ENCODE data around the gene LHB.
"Not testable (repeated sequence)": the region's sequence is repeated elsewhere in the genome, so short reads cannot be mapped to it uniquely, and the experiment has no call there.

Gene LHB

DNA sequence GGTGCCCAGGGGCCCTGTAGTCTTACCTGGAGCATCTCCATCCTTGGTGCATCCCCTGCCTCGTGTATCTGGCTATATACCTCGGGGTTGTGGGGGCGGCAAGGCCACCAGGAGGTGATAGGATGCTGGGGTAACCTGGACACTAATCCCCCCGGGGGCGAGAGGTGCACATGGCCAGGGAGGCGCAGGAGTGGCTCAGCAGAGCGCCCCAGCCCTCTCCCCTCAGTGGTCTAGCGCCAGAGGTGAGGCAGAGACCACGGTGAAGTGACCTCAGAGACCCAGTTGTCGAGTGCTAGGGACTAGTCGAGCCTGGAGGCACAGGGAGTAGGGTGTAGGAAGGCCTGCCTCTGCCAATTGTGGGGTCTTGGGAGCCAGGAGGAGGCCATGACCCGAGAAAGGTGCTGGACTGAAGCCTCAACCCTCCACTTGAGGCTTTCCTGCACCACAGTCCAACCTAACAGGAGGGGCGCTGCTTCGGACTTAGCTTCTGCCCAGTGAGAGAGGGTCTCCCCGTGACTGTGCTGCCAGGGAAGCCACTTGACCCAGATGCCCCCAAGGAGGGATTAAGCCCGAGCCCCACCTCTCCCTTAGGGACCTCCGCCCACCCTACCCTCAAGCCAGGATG is at the start of gene LHB:
Gene LHB, minus strand, starts transcription at position 51 of the 625 bp plus-strand sequence. Its CDS starts 10 bp downstream, at position 41.
- ATAC-seq (no peak), DNase-seq (no peak)

GRCh38 chr19:49065905-49066512 is 49.1 kb upstream of the LHB start:
- no peak for DNase-seq

DNA sequence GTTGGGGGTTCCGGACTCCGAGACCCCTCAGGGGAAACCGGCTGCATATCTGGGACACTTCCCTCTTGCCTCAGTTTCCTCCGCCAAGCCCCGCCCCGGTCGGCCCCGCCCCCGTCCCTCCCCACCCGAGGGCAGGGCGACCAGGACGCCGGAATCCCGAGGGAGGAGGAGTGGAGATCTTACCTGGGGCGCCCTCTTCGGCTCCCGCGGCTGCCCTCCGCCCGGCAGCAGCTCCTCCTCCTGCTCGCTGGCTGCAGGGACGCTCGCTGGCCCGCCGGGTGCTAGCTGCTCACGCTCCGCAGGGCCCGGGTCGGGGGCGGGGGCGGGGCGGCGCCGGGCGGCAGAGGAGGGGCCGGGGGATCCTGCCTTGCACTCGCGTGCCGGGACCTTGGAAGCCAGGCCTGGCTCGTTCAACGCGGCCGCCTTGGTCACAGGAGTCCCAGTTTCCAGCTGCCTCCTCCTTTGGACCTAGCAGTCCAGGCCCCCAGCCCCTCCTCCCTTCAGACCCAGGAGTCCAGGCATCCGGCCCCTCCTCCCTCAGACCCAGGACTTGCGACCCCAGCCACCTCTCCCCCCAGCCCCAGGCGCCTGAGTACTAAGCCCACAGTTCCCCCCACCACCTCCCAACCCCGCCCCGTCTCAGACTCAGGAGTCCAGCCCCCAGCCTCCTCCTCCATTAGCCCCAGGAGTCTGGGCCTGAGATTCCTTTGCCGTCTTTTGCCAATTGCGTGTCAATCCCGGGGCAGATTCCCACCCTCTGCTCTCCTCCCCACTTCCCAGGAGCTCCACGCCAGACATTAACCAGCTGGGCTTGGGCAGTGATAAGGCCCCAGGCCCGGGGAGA is 48.1 kb upstream of the LHB start, which contains the start of gene NTF4:
Gene NTF4, minus strand, starts transcription at position 51 of the 844 bp plus-strand sequence. CDS start 2,821 bp downstream, outside the sequence.
- DNase-seq (no peak), ATAC-seq (no peak)

More at GRCh38 chr19:49065905-49066512, 49.1 kb upstream of the LHB start:
- no peak for ATAC-seq

GRCh38 chr19:49064029-49064629 is 47.2 kb upstream of the LHB start:
- DNase-seq (no peak), ATAC-seq (no peak)

GRCh38 chr19:49061445-49061844 is 44.6 kb upstream of the LHB start:
- no peak for ATAC-seq
- DNase-seq = peak; percentile 27

DNA sequence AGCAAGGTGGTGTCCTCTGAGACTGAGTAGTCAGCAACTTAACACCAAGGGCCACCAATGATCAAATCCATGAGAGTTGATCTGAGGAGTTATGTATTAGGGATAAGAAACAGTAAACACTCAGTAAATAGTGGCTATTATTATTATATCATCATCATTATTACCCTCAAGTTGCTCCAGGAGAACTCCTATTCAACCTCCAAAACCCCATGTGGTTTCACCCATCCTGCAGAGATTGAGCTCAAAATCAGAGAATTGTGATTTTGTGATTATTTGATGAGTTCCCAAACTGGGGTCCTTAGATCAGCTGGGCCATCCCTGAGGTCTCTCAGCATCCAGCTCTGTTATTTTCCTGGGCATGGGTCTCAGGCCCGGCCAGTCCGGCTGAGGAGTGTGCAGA is 44.1 kb upstream of the LHB start:
- DNase-seq (no peak), ATAC-seq (no peak)

DNA sequence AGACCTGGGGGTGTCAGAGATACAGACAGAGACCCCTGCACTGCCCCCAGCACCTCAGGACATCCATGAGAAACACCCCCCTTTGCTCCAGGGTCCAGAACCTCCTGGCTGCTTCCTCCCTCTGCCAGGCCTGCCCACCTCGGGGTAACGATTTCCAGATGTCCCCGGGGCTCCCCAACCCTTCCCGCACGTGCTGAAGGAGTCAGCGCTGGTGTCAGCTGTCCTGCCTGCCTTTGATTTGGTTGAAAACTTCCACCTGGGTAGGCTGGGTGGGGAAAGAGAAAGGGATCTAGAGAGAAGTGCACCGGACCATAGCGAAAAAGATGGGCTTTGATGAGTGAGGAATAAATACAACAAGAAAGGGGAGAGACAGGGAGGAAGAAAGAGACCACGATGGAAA is 42.2 kb upstream of the LHB start:
- ATAC-seq (no peak), DNase-seq (no peak)

DNA sequence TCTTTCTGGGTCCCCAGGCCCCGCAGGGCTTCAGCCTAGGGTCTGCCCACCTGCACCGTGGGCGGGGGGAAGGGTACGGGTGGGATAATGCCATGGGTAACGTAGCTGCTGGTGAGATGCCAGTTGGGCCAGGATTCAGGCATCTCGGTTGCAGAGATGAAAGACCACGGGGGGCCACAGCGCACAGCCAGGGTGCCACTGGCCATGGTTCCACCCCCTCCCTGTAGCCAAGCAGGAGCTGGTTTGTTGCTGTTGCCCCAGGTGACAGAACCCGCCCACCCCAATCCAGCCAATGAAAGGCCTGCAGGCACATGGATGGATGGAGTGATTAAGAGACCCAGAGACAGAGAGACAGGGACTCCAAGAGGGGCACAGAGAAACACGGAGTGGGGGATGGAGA is 41.7 kb upstream of the LHB start:
- DNase-seq = peak; percentile 36
- no peak for ATAC-seq

GRCh38 chr19:49057636-49058234 is 40.8 kb upstream of the LHB start, which contains the start of gene CGB7:
TSS of gene CGB7 (minus strand) at chr19:49057749. CDS start at chr19:49055375, 2,374 bp downstream.
- peak; percentile 41 for ATAC-seq
- DNase-seq = peak; percentile 56

- not testable (repeated sequence) for DNase-seq, ATAC-seq
Observed at GRCh38 chr19:49056902-49057596, 40.2 kb upstream of the LHB start.

- DNase-seq (peak; percentile 68), ATAC-seq (peak; percentile 68)
Observed at GRCh38 chr19:49056101-49056901, 39.4 kb upstream of the LHB start.

DNA sequence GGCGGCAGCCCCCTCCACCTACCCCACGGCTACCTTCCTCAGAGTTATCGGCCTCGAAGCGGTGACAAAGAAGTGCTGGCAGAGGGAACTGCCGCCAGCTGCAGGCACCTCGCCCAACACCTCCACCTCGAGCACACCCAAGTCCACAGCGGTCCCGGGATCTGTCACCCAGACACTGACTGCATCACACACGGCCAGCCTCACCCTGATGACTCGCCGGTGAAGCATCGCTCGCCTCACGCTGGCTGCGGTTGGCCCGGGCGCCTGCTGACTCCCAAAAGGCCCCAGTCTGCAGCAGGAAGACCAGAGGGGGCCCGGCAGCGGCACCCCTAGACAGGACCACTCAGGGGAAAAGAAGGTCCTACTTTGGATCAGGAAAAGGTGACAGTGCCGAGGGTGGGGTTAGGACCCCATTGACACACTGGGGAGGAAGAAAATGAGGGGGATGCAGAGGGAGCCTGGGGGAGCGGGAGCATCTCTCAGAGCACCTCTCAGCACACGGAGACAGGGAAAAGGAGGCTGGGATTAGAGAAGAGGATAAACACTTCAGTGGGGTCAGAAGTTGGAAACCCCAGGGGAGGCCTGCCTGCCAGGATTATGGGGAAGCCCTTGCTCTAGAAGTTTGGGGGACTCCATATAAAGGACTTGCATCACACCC is 33.6 kb upstream of the LHB start:
- not testable (repeated sequence) for DNase-seq, ATAC-seq

GRCh38 chr19:49049834-49050233 is 32.9 kb upstream of the LHB start:
- DNase-seq, ATAC-seq: not testable (repeated sequence)

DNA sequence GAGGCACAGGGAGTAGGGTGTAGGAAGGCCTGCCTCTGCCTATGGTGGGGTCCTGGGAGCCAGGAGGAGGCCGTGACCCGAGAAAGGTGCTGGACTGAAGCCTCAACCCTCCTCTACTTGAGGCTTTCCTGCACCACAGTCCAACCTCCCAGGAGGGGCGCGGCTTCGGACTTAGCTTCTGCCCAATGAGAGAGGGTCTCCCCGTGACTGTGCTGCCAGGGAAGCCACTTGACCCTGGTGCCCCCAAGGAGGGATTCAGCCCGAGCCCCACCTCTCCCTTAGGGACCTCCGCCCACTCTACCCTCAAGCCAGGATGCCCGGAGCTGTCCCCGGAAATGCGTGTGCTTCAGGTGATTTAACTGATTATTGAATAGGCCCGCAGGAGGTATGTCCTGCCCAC is 32.1 kb upstream of the LHB start, which contains the start of gene CGB8:
Gene CGB8, minus strand, starts transcription at position 101 of the 400 bp plus-strand sequence. CDS start 372 bp downstream, outside the sequence.
- not testable (repeated sequence) for DNase-seq, ATAC-seq

- DNase-seq, ATAC-seq: not testable (repeated sequence)
Observed at GRCh38 chr19:49043548-49043947, 26.7 kb upstream of the LHB start, which contains the start of gene CGB5. TSS of gene CGB5 (plus strand) at chr19:49043848. CDS start at chr19:49044210, 362 bp downstream.

DNA sequence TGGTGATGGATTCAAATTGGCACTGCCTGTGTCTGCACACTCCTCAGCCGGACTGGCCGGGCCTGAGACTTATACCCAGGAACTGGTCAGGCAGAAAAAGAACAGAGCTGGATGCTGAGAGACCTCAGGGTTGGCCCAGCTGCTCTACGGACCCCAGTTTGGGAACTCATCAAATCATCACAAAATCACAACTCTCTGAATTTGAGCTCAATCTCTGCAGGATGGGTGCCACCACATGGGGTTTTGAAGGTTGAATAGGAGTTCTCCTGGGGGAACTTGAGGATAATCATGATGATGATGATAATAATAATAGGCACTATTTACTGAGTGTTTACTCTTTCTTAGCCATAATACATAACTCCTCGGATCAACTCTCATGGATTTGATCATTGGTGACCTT is 25.8 kb upstream of the LHB start:
- ATAC-seq, DNase-seq: not testable (repeated sequence)

GRCh38 chr19:49042177-49042576 is 25.3 kb upstream of the LHB start:
- DNase-seq (no peak), ATAC-seq (no peak)

DNA sequence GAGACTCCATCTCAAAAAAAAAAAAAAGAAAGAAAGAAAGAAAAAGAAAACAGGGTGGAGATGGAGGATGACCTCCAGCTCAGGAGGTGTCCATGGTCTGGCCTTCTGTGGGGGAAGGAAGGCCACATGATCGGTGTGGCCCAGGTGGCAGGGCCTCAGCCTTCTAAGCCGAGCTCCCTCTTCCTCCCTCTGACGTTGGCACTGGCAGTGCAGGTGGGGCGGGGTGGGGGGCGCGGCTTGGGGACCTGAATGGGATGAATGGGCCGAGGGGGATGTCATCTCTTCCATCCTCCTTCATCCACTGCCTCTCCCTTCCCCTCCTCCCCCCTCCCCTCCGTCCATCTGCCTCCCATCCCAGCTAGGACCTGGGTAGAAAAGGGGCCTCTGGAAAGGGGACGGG is 22.8 kb upstream of the LHB start:
- ATAC-seq, DNase-seq: not testable (repeated sequence)

GRCh38 chr19:49038557-49039276 is 21.8 kb upstream of the LHB start:
- ATAC-seq, DNase-seq: not testable (repeated sequence)
